NCI-H1048 (cell line): Measurements from ENCODE around the gene PRM1.

Experiments
- DNase-seq: peaks from one replicate; lab custom pipeline; 2025; lab: John Stamatoyannopoulos, UW

Gene PRM1, protein sequence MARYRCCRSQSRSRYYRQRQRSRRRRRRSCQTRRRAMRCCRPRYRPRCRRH

DNA sequence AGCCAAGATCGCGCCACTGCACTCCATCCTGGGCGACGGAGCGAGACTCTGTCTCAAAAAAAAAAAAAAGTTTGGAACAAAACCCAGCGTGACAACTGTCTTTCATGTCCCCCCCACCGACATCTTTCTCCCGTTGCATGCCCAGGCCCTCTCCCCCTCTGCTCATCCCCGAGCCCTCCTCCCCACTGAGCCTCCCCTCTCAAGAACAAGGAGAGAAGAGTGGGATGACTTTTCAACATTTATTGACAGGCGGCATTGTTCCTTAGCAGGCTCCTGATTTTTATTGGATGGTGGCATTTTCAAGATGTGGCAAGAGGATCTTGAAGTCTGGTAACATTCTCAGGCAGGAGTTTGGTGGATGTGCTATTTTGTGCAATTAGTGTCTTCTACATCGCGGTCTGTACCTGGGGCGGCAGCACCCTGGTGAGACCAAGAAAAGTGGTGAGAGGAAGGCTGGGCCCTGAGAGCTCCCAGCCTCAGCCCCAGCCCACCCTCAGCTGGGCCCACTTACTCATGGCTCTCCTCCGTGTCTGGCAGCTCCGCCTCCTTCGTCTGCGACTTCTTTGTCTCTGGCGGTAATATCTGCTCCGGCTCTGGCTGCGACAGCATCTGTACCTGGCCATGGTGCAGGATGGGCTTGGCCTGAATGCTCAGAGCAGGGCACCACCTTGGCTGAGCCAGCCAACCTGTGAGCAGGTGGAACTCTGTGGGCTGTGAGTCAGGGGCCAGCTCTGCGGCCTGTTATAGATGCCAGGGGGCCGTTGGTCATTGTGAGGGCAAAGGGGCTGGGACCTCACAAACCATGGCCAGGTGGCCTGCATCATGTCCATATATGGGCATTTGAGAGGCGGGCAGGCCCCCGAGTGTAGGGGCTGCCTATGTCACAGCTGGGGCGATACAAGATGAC is at the start of gene PRM1:
PRM1 (minus strand) TSS at position 715 of the 907 bp plus-strand sequence; CDS start at position 623, 92 bp downstream.
- DNase-seq, result no peak

DNA sequence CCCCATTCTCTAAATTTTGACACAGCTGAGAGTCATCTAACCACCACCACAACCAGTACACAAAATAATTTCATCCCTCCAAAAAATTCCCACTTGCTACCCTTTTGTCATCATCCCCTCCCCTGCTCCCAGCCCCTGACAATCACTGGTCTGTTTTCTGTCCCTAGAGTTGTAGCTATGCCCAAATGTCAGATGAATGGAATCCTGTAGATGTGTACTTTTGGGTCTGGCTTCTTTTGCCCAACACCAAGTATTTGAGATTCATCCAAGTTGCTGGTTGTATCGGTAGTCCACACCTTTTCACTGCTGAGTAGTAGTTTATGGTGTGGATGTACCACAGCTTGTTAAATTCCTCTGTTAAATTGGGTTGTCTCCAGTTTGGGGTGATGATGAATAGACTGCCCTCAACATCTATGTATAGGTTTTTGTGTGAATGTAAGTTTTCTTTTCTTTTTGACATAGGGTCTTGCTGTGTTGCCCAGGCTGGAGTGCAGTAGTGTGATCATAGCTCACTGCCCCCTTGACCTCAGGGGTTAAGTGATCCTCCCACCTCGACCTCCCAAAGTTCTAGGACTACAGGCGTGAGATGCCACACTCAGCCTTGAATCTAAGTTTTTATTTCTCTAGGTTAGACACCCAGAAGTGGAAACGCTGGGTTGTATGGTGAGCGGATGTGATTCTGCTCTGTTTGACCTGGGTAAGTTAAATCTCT is 49.6 kb upstream of the PRM1 start:
- no peak for DNase-seq

DNA sequence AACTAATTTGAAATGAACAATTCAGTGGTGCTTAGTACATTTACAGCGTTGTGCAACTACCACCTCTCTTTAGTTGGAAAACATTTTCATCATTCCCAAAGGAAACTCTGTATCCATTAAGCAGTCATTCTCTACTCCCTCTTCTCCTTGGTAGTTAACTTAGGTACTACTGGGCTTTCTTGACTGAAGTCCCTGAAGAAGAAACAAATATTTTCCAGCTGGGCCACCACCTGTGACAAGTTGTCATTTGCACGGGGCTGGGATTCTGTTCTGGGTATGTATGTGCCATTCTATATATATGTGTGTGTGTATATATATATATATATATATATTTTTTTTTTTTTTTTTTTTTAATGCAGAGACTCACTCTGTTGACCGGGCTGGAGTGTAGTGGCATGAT is 48.8 kb upstream of the PRM1 start:
- DNase-seq, result no peak

DNA sequence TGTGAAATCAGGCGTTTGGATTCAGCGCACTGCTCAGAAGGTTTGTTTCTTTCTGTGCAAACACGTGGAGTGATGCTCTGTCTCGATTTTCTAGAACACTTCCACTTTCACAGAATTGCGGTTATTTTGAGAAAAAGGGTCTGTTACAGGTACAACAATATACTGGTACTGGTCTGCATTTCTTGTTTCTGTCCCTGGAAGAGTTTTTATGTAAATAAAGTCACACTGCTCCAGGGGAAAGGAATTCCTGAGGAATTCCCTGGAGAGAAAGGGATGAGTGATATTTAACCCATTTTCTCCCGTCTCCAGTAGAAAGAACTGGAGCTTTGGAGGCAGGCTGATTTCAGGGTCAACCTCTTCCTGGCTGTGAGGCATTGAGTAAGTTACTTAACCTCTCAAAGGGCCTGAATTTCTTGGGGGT is 48.0 kb upstream of the PRM1 start:
- no peak for DNase-seq

DNA sequence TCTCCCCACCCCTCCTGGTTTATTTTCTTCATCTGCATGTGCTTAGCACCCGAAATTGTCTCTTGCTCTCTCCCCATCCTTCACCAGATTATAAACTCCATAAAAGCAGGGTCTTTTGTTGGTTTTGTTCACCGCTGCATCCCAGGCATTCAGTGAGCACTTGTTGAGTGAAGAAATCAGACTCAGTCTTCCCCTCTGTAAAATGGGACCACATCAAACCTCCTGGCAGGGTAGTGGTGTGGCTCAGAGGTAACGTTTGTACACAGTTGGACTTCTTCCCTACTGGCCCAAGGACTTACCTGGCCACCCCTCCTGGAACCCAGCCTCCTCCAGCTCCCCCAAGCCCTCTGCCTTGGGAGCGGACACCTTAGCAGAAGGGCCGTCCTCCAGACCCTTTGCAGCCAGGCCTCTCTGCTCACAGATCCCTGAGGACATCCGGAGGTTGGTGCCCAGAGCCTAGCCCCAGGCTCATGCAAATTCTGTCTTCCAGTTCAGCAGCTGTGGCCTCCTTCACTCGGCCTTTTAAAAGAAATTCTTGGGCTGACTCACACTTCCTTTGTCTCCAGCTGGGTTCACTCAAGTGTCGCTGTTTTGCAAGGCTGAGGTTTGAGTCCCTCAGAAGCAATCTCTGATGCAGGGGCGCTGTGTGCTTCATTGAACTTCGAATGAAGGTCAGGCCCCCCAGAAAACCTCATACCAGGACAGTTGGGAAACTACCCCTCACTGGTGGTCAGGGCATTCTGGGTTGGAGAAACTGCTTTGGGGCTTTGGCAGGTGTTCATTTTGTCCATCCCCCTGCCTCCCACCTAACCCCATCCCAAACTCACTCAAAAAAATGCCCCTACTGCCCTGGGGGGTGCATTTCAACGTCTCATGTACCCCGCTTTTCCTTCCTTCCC is 47.3 kb upstream of the PRM1 start:
- no peak for DNase-seq

DNA sequence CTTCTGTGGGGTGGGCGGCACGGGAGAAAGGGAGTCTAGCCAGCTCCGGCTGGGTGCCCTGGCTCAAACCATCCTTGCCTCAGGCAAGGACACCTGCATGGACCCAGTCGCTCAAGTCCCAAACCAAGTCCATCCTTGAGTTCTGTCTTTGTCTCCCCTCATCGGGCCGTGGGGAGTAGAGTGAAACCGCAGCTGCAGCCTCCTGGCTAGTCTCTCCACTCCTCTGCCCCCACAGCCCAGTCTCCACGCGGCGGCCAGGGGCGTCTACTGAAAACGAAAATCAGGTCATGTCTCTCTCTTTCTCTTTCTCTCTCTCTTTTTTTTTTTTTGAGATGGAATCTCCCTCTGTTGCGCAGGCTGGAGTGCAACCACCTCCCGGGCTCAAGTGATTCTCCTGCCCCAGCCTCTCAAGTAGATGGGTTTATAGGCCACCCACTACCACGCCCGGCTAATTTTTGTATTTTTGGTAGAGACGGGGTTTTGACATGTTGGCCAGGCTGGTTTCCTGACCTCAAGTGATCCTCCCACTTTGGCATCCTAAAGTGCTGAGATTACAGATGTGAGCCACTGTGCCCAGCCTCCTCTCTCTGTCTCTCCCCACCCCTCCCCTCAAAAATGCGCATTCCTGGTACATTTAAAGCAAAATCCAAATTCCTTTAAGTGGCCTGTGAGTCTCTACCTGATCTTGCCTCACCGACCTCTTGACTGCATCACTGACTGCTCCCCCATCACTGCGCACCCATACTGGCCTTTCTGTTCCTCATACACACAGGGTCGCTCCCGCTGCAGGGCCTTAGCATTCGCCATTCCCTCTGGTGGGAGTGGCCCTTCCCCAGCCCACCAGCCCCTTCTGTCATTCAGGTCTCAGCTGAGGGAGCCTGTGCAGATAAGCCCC is 46.4 kb upstream of the PRM1 start:
- DNase-seq, result no peak

DNA sequence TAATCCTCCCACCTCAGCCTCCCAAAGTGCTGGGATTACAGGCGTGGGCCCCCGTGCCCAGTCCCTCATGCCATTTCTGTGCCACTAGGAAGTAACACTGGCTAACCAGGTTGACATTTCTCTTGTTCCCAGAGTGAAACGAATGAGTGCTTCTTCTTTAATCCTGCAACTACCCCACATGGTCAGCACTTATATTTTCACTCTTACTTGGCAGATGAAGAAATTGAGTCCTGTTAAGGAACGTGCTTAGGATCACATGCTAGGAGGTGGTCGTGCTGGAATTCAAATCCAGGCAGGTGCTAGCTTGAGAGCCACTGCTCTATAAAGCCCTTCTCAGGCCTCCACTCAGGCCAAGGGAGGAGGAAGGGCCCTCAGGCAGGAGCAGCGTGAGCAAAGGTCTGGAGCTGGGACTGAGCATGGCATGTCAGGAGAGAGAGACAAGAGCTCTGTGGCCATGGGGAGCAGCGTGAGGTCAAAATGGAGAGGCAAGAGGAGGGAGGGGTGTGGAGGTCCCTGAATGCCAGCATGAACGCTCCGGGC is 45.7 kb upstream of the PRM1 start:
- no peak for DNase-seq

DNA sequence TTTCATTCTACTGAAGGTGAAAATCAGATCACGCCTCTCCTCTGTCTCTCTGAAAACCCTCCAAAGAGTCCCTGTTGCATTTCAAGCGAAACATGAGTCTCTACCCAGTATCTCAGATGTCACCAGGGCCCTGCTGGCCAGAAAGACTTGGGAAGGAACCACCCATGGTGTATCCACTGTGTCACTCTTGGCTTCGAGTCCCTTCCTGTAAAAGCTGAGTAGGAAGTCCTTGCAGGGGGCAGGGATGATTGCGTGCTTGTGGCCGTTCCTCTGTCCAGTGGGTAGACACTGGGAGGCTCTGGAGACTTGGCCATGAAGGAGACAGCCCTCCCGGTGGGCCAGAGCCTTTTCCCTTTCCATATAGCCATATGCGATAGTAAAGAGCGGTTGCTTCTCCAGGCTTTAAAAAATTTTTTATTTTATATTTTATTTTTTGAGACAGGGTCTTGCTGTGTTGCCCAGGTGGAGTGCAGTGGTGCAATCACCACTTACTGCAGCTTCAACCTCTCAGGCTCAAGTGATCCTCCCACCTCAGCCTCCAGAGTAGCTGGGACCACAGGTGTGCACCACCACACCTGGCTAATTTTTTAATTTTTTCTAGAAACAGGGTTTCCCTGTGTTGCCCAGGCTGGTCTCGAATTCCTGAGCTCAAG is 45.1 kb upstream of the PRM1 start:
- DNase-seq, result no peak

DNA sequence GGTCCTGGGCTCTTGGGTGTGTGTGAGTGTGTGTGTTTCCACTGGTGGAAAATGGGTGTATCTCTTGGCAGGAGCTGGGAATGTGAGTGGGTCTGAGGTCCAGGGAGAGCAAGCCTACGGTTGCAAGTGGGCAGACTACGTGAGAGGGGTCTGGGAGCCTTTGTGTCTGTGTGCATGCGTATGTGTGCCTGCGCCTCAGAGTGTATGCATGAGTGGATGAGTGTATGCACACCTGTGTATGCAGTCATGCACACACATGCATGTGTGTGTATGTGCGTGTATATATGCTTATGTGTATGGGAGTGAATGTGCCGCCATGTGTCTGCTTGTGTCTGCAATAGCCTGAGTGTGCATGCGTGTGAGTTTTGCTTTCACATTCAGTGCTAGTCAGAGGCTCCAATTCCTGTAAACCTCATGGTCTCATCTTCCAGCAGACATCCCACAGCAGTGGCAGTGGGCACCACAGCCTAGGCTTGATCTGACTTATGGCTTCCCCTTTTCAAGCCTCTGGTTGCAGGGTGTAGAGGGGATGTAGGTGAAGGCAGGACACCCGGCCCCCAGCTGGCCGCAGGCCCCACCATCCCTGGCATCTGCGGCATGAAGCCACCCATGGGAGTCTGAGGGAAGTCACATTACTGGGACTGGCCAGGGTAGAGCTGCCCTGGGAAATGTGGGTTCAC is 44.4 kb upstream of the PRM1 start:
- no peak for DNase-seq

DNA sequence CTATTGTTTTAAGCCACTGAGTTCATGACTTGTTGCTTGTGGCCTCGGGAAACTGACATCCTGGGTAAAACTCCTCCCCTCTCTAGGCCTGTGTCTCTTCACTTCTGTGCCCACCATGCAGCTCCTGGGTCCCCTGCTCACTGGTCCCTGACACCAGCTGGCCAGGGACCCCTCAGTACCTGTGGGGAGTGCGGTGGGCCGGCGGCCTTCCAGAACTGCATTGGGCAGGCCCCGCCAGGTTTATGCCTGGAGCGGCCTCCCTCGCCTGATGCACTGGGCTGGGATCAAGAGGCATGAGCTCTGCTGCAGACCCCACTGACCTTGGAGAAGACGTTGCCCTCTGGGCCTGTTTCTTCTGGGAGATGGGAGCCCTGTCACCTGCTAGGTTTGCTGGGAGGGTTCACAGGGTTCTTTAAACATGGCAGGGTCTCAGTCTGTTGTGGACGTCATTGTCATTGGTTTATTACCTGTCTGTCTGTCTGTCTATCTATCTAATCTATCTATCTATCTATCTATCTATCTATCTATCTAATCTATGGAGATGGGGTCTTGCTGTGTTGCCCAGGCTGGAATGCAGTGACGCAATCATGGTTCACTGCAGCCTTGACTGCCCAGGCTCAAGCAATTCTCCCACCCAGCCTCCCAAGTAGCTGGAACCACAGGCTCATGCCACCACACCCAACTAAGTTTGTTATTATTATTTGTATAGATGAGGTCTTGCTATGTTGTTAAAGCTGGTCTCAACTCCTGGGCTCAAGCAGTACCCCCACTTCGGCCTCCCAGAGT is 42.6 kb upstream of the PRM1 start:
- no peak for DNase-seq

DNA sequence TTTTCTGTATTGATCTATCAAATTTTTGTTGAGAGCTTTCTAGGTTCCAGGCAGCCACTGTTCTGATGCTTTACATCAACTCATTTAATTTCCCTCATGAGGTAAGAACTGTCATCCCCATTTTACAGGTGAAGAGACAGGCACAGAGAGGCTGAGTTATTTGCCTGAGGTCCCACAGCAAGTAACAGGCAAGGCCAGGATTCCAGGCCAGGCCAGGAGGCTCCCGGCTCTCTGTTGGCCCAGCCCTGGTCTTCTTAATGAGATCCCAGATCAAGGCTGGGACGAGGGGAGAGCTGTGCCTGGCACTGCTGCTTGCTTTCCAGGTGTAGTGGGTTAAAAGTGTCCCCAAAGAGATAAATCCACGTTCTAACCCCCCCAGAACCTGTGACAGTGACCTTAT is 41.7 kb upstream of the PRM1 start:
- no peak for DNase-seq

DNA sequence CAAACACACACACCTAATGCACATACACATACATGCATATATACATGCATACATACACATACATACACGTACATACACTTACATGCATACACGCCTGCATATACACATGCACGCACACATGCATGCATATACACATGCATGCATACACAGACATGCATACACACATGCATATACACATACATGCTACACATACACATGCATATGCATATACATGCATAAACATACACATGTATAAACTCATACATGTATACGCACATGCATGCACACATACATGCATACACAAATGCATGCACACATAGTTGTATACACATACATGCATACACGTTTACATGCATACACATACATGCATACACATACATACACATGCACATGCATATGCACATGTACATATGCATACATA is 40.5 kb upstream of the PRM1 start:
- DNase-seq, result no peak

DNA sequence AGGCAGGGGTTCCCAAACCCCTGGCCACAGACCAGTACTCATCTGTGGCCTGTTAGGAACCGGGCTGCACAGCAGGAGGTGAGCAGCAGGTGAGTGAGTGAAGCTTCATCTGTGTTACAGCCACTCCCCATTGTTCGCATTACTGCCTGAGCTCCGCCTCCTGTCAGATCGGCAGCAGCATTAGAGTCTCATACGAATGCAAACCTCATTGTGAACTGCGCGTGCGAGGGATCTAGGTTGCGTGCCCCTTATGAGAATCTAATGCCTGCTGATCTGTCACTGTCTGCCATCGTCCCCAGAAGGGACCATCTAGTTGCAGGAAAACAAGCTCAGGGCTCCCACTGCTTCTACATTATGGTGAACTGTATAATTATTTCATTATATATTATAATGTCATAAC is 39.0 kb upstream of the PRM1 start:
- no peak for DNase-seq

DNA sequence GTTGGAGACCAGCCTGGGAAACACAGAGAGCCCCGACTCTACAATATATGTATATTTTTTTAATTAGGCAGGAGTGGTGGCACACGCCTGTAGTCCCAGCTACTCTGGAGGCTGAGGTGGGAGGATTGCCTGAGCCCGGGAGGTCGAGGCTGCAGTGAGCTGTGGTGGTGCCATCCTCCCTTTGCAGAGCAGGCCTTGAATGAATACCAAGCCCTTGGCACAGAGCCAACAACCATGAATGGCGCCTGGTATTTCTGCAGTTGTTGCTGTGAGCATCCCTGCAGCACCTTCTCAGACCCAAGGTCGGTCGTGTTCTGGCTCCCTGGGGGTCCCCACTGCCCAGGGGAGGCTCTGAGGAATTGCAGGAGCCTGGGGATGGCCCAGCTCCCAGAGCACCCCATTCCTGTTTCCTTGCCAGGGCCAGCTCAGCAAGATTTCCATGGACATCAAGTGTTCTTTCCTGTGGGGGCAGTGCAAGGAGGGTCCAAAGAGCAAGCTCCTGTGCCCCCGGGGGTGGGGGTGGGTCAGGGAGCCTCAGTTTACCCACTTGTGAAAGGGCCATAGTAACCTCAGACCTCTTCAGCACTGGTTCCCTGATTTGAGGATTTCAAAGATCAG is 38.5 kb upstream of the PRM1 start:
- DNase-seq, result no peak

DNA sequence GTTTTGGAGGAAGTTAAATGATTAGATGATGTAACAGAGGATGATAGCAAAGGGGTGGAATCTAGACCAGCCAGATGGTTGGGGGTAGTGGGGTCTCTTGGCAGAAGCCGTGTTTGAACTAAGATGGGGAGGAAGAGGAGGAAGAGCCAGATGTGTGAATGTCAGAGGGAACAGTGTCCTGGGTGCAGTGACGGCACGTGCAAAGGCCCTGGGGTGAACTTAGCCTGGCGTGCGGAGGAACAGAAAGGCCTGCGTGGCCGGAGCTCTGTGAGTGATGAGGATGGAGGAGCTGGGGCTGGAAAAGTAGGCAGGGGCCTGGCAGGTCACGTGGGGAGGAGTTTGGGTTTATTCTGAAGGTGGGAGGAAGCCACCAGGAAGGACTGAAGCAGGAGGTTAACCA is 37.7 kb upstream of the PRM1 start:
- no peak for DNase-seq

DNA sequence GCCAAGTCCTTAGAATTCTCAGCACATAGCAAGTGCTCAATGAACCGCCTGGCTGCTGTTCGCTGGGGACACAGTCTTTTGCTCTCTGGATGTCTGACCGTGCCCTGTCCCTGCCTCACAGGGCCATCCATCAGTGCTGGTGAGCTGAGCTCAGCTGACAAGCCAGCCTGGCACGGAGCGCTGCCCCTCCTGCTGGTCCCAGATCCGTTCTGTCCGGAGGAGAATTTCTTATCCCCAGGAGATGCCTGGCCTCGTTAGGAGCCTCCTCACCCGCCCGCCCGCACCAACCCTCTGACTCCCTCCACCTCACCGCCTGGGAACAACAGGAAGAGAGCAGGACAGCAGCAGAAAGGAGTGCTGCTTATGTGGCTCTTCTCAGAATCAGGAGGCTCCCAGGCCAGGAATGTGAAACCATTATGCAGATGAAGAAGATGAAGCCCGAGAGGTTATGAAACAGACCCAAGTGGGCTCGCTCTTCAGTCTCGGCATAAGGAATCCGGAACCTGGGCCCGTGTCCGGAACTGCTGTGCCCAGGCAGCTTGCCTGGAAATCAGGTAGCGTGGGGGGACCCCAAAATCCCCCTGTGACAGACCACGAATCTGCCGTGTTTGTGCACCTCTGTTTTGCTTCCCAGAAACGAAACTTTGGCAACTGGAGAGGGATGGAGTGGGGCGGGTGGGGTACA is 35.3 kb upstream of the PRM1 start:
- no peak for DNase-seq

DNA sequence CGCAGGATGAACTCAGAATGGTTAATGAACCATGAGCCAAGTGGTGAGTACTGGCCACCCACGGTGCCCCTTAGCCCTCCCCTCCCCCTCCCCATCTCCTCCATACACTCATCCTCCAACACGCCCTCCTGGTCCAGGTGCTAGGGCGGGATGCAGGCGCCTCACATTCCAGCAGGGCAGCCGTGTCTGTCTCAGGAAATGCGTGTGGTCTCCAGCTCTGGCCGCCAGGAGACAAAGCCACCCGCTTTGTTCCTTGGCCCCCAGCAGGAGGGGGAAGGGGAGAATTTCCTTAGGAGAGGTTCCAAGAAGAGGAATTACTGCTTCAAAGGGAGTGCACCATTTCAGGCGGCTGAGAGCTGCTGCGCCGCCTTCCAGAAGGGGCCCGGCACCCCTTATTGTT is 34.4 kb upstream of the PRM1 start:
- no peak for DNase-seq

DNA sequence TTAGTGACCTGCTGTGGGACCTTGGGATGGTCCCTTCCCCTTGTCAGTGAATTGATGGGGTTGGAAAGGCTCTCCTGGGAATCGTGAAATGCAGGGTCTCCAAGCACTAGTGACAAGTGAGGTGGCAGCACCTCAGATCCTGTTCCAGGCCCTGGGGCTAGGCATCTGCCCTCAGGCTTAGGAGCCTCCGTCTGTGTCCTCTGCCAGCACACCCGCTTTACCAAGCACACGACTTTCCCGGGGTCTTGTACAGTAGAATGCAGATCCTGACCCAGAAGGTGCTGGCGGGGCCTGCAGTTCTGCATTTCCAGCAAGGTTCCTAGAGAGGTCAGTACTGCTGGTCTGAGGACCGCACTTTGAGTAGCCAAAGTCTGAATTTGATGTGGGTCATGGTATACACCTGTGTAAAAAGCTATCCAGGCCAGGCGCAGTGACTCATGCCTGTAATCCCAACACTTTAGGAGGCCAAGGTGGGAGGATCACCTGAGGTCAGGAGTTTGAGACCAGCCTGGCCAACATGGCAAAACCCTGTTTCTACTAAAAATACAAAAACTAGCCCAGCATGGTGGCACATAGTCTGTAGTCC is 33.3 kb upstream of the PRM1 start:
- DNase-seq, result no peak
